ENCODE data around the gene CD28.
"Not testable (repeated sequence)": the region's sequence is repeated elsewhere in the genome, so short reads cannot be mapped to it uniquely, and the experiment has no call there.

Gene CD28

GRCh38 chr2:203774760-203775159 lies 68.3 kb downstream of the CD28 start:
- H2AFZ ChIP-seq (ENCODE audit: low read depth, low read length, severe bottlenecking) = no peak overlapping the region
- H3K9ac ChIP-seq (ENCODE audit: low read length) = no peak overlapping the region
- no peaks in the 10 kb centered on the region for H3K9me2 ChIP-seq (replicated peaks; ENCODE audit: insufficient read depth, low read length)
- no peaks in the 10 kb centered on the region for H3K79me2 ChIP-seq (ENCODE audit: insufficient read depth, low read length)
- H3K36me3 ChIP-seq (ENCODE audit: low read length) = no peaks in the 10 kb centered on the region
- no peak overlapping the region for H3K27ac ChIP-seq (ENCODE audit: low read depth, low read length)
- no peaks in the 10 kb centered on the region for H3K9me3 ChIP-seq (ENCODE audit: insufficient read depth, low read length)
- H3K27me3 ChIP-seq (ENCODE audit: low read length) = no peaks in the 10 kb centered on the region
- H3K4me2 ChIP-seq (ENCODE audit: low read depth, low read length, poor library complexity, severe bottlenecking) = no peak overlapping the region
- no peaks in the 10 kb centered on the region for H3F3A ChIP-seq (ENCODE audit: insufficient read depth)
- TF ChIP-seq EZH2phosphoT487 (conservative IDR thresholded peaks at IDR 0.05; ENCODE audit: low read length) = no peak
- TF ChIP-seq, protein P1, sequence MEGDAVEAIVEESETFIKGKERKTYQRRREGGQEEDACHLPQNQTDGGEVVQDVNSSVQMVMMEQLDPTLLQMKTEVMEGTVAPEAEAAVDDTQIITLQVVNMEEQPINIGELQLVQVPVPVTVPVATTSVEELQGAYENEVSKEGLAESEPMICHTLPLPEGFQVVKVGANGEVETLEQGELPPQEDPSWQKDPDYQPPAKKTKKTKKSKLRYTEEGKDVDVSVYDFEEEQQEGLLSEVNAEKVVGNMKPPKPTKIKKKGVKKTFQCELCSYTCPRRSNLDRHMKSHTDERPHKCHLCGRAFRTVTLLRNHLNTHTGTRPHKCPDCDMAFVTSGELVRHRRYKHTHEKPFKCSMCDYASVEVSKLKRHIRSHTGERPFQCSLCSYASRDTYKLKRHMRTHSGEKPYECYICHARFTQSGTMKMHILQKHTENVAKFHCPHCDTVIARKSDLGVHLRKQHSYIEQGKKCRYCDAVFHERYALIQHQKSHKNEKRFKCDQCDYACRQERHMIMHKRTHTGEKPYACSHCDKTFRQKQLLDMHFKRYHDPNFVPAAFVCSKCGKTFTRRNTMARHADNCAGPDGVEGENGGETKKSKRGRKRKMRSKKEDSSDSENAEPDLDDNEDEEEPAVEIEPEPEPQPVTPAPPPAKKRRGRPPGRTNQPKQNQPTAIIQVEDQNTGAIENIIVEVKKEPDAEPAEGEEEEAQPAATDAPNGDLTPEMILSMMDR (IDR thresholded peaks at IDR 0.05; ENCODE audit: insufficient read depth, low read length, poor library complexity, severe bottlenecking) = no peak
- no peaks in the 10 kb centered on the region for H4K20me1 ChIP-seq (ENCODE audit: low read depth, low read length)
- H3K4me3 ChIP-seq (ENCODE audit: insufficient read depth, low read length, poor library complexity, severe bottlenecking) = no peak overlapping the region

- no peaks in the 10 kb centered on the region for H3F3A ChIP-seq (ENCODE audit: insufficient read depth)
- no peaks in the 10 kb centered on the region for H4K20me1 ChIP-seq (ENCODE audit: low read depth, low read length)
- H3K4me2 ChIP-seq (ENCODE audit: low read depth, low read length, poor library complexity, severe bottlenecking) = no peak overlapping the region
- H3K9me3 ChIP-seq (ENCODE audit: insufficient read depth, low read length) = no peaks in the 10 kb centered on the region
- H3K27me3 ChIP-seq (ENCODE audit: low read length) = no peaks in the 10 kb centered on the region
- no peak overlapping the region for H2AFZ ChIP-seq (ENCODE audit: low read depth, low read length, severe bottlenecking)
- H3K4me3 ChIP-seq (ENCODE audit: insufficient read depth, low read length, poor library complexity, severe bottlenecking) = no peak overlapping the region
- no peak overlapping the region for H3K9ac ChIP-seq (ENCODE audit: low read length)
- TF ChIP-seq, protein P1 (IDR thresholded peaks at IDR 0.05; ENCODE audit: insufficient read depth, low read length, poor library complexity, severe bottlenecking) = no peak
- no peak for TF ChIP-seq EZH2phosphoT487 (conservative IDR thresholded peaks at IDR 0.05; ENCODE audit: low read length)
- H3K79me2 ChIP-seq (ENCODE audit: insufficient read depth, low read length) = no peaks in the 10 kb centered on the region
- H3K9me2 ChIP-seq (replicated peaks; ENCODE audit: insufficient read depth, low read length) = no peaks in the 10 kb centered on the region
- H3K36me3 ChIP-seq (ENCODE audit: low read length) = no peaks in the 10 kb centered on the region
- no peak overlapping the region for H3K27ac ChIP-seq (ENCODE audit: low read depth, low read length)
These were observed 69.2 kb downstream of the CD28 start for GRCh38 chr2:203775684-203776083.

DNA sequence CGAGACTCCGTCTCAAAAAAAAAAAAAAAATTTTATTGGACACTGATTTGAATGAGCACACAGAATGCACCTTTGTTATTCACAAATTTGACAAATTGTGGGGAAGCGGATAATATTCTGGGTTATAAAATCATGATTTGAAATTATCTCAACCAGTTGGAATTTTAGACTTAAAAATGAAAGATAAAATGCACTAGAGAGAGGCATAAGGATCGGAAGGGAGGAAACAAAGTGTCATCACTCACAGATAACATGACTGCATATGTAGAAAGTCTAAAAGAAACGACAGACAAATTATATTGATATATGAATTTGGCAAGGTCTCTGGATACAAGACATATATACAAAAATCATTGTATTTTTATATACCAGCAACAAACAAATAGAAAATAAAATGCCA lies 70.6 kb downstream of the CD28 start:
- Histone ChIP-seq H3K27me3 (ENCODE audit: low read length) (no peaks in the 10 kb centered on the region), H4K20me1 (ENCODE audit: low read depth, low read length) (no peaks in the 10 kb centered on the region), H3K4me3 (ENCODE audit: insufficient read depth, low read length, poor library complexity, severe bottlenecking) (no peak overlapping the region), H3K4me2 (ENCODE audit: low read depth, low read length, poor library complexity, severe bottlenecking) (no peak overlapping the region), H3K36me3 (ENCODE audit: low read length) (no peaks in the 10 kb centered on the region), H3K9me3 (ENCODE audit: insufficient read depth, low read length) (no peaks in the 10 kb centered on the region), H3K79me2 (ENCODE audit: insufficient read depth, low read length) (no peaks in the 10 kb centered on the region), H3K27ac (ENCODE audit: low read depth, low read length) (no peak overlapping the region), H3K9ac (ENCODE audit: low read length) (no peak overlapping the region), H2AFZ (ENCODE audit: low read depth, low read length, severe bottlenecking) (no peak overlapping the region), H3F3A (ENCODE audit: insufficient read depth) (no peaks in the 10 kb centered on the region), H3K9me2 (replicated peaks; ENCODE audit: insufficient read depth, low read length) (no peaks in the 10 kb centered on the region)
- TF ChIP-seq, protein P1 (IDR thresholded peaks at IDR 0.05; ENCODE audit: insufficient read depth, low read length, poor library complexity, severe bottlenecking) = no peak
- no peak for TF ChIP-seq EZH2phosphoT487 (conservative IDR thresholded peaks at IDR 0.05; ENCODE audit: low read length)

DNA sequence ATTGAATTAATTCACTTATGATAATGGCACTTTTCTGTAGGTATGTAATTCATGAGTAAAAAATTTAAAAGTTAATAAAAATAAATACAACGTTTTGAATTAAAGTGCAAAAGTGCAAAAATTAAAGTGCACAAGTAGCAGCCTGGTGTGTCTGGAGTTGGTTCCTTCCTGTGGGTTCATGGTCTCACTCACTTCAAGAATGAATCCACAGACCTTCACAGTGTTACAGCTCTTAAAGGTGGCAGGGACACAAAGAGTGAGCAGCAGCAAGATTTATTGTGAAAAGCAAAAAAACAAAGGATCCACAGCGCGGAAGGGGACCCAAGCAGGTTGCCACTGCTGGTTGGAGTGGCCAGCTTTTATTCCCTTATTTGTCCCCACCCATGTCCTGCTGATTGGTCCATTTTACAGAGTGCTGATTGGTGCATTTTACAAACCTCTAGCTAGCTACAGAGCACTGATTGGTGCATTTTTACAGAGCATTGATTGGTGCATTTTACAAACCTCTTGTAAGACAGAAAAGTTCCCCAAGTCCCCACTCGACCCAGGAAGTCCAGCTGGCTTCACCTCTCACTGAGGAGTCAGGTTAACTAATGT lies 73.1 kb downstream of the CD28 start:
- not testable (repeated sequence) for H3F3A ChIP-seq (ENCODE audit: insufficient read depth); H4K20me1 ChIP-seq (ENCODE audit: low read depth, low read length); H3K79me2 ChIP-seq (ENCODE audit: insufficient read depth, low read length); H3K4me3 ChIP-seq (ENCODE audit: insufficient read depth, low read length, poor library complexity, severe bottlenecking); H3K4me2 ChIP-seq (ENCODE audit: low read depth, low read length, poor library complexity, severe bottlenecking); H3K9me2 ChIP-seq (replicated peaks; ENCODE audit: insufficient read depth, low read length); H3K9me3 ChIP-seq (ENCODE audit: insufficient read depth, low read length); H3K27ac ChIP-seq (ENCODE audit: low read depth, low read length); H3K36me3 ChIP-seq (ENCODE audit: low read length); H3K9ac ChIP-seq (ENCODE audit: low read length); H3K27me3 ChIP-seq (ENCODE audit: low read length); H2AFZ ChIP-seq (ENCODE audit: low read depth, low read length, severe bottlenecking)

All from SU-DHL-6 (cell line).